Endothelial cell (in vitro differentiated cells): ENCODE measurements around the gene CA11. TPM values are rescaled to one million over a fixed set of nuclear protein-coding genes. Genes with fewer than 3 reads are reported as not detected.

Experiments
- DNase-seq: peaks from one replicate; pipeline ENCODE4 v3.0.0; 2021; ENCODE audit warnings: low spot score
- H3K27ac Mint-ChIP-seq: one replicate; pipeline ENCODE4 v1.8.0; 2021; ENCODE audit warnings: mixed read lengths, inconsistent platforms; ENCODE audit not compliant: unreplicated experiment
- H3K27me3 Mint-ChIP-seq: one replicate; pipeline ENCODE4 v1.8.0; 2021; ENCODE audit warnings: mild to moderate bottlenecking, moderate library complexity, mixed read lengths, inconsistent platforms; ENCODE audit not compliant: unreplicated experiment
- H3K36me3 Mint-ChIP-seq: one replicate; pipeline ENCODE4 v1.8.0; 2021; ENCODE audit warnings: mild to moderate bottlenecking, low read depth, mixed read lengths, inconsistent platforms; ENCODE audit not compliant: unreplicated experiment
- H3K4me1 Mint-ChIP-seq: one replicate; pipeline ENCODE4 v1.8.0; 2021; ENCODE audit warnings: mild to moderate bottlenecking, mixed read lengths, inconsistent platforms; ENCODE audit not compliant: unreplicated experiment
- H3K4me3 Mint-ChIP-seq: one replicate; pipeline ENCODE4 v1.8.0; 2021; ENCODE audit warnings: mild to moderate bottlenecking, mixed read lengths, inconsistent platforms; ENCODE audit not compliant: unreplicated experiment
- H3K9me3 Mint-ChIP-seq: one replicate; pipeline ENCODE4 v1.8.0; 2021; ENCODE audit warnings: mixed read lengths, inconsistent platforms; ENCODE audit not compliant: unreplicated experiment
- CTCF ChIP-seq: fragments of 200-600 bp; sonication (generic); IDR thresholded peaks from one replicate; pipeline ENCODE4 v1.5.0; 2021; ENCODE audit warnings: antibody characterized with exemption; ENCODE audit not compliant: unreplicated experiment
- total RNA-seq: library from RNA; stranded (reverse); fragmentation: NEBNext Ultra II Directional; extraction: Animal tissue kit (Norgen Biotek cat#: 25700); gene quantifications from one replicate; pipeline ENCODE4 v1.2.1, GENCODE V29; 2021; ENCODE audit not compliant: unreplicated experiment

Gene CA11
- total RNA-seq, 1 donor from 2014 or later, result 11.9 TPM

GRCh38 chr19:48625891-48626327 lies 20.1 kb downstream of the CA11 start:
- Mint-ChIP-seq H3K27ac (no peak overlapping the region), H3K27me3 (peaks cover 16% of the 10 kb centered on the region), H3K36me3 (peaks cover 13% of the 10 kb centered on the region), H3K9me3 (no peaks in the 10 kb centered on the region), H3K4me3 (no peak overlapping the region), H3K4me1 (peaks cover 15% of the 10 kb centered on the region)
- no peak for DNase-seq
- TF ChIP-seq CTCF, result no peak

GRCh38 chr19:48624791-48625723 lies 20.9 kb downstream of the CA11 start:
- TF ChIP-seq CTCF, result no peak
- Mint-ChIP-seq H3K27ac (peak overlapping the region; percentile 68), H3K4me3 (peak overlapping the region; percentile 83), H3K4me1 (peaks cover 15% of the 10 kb centered on the region), H3K9me3 (no peaks in the 10 kb centered on the region), H3K36me3 (peaks cover 13% of the 10 kb centered on the region), H3K27me3 (peaks cover 13% of the 10 kb centered on the region)
- no peak for DNase-seq

GRCh38 chr19:48624067-48624594 lies 21.9 kb downstream of the CA11 start:
- Mint-ChIP-seq H3K27ac (peak overlapping the region; percentile 92), H3K4me3 (peak overlapping the region; percentile 89), H3K9me3 (no peaks in the 10 kb centered on the region), H3K36me3 (peaks cover 13% of the 10 kb centered on the region), H3K4me1 (peaks cover 15% of the 10 kb centered on the region), H3K27me3 (peaks cover 14% of the 10 kb centered on the region)
- DNase-seq, result peak; percentile 98
- TF ChIP-seq CTCF, result no peak

DNA sequence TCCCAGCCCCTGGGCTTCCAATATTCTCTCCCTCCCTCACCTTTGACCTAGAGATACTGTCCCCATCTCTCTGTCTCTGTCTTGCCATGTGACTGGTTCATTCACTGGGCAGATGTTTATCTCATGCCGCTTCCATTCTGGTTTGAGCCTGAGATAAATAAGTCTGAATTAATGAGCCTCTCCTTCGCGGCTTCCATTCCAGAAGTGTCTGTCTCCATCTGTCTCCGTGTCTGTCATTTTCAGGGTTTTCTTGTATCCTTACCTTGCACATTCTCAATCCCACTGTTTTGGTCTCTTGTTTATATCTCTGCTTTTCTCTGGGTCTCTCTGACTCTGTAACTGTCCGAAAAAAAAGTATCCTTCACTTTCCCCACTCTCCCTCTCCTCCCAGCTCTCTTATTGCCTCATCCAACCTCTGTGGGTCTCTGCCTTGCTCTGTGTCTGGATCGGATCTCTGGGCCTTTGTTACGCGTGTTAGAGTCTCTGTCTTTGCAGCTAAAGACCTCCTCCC lies 22.4 kb downstream of the CA11 start:
- peak overlapping the region; percentile 92 for H3K27ac Mint-ChIP-seq
- H3K36me3 Mint-ChIP-seq, result peaks cover 13% of the 10 kb centered on the region
- no peaks in the 10 kb centered on the region for H3K9me3 Mint-ChIP-seq
- H3K27me3 Mint-ChIP-seq, result peaks cover 15% of the 10 kb centered on the region
- H3K4me1 Mint-ChIP-seq, result peaks cover 17% of the 10 kb centered on the region
- no peak for DNase-seq
- TF ChIP-seq CTCF, result no peak
- peak overlapping the region; percentile 86 for H3K4me3 Mint-ChIP-seq
